ENCODE measurements around the gene TRIM43B.
"Not testable (repeated sequence)": the region's sequence is repeated elsewhere in the genome, so short reads cannot be mapped to it uniquely, and the experiment has no call there.

The TRIM43B gene

DNA sequence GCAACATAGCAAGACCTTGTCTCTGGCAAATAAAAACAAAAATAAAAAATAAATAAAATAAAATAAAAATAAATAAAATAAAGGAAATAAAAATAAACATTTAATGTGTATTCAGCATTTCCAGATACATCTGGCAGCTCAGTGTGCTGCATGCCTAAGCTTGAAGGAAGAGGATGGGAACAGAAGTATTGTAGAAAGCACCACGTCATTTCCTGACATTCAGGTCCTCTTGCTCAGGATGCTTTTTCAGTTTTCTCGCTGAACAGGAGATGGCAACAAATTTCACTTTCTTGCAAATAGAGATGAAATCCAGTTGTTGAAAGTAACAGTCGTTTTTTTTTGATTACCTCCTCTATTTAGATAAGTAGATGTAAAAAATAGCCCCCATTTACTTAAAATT is 21.3 kb downstream of the TRIM43B start:
- H3K9me3 Mint-ChIP-seq; H3K27me3 Mint-ChIP-seq (ENCODE audit: low read depth); H3K36me3 Mint-ChIP-seq (ENCODE audit: low read depth); H3K27ac Mint-ChIP-seq; H3K4me1 Mint-ChIP-seq (ENCODE audit: low read depth); H3K4me3 Mint-ChIP-seq: not testable (repeated sequence)

DNA sequence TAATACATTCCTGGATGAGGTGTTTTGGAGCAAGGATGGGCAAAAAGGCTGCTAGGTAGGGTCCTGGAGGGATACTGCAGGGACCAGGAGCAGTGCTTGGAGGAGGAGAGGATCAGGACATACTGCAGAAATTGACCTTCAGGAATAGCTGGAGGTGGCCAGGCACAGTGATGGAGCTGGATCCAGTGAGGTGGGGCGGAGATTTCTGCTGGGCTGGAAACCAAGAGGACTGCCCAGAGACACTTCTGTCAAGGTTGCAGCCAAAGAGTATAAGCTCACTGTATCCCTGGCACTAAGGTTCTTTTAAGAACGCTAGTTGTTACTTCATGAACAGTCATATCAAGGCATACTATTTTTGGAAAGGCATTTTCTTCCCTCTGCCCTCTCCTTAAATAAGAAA is 39.2 kb downstream of the TRIM43B start:
- not testable (repeated sequence) for H3K36me3 Mint-ChIP-seq (ENCODE audit: low read depth); H3K4me1 Mint-ChIP-seq (ENCODE audit: low read depth); H3K9me3 Mint-ChIP-seq; H3K27ac Mint-ChIP-seq; H3K27me3 Mint-ChIP-seq (ENCODE audit: low read depth); H3K4me3 Mint-ChIP-seq

DNA sequence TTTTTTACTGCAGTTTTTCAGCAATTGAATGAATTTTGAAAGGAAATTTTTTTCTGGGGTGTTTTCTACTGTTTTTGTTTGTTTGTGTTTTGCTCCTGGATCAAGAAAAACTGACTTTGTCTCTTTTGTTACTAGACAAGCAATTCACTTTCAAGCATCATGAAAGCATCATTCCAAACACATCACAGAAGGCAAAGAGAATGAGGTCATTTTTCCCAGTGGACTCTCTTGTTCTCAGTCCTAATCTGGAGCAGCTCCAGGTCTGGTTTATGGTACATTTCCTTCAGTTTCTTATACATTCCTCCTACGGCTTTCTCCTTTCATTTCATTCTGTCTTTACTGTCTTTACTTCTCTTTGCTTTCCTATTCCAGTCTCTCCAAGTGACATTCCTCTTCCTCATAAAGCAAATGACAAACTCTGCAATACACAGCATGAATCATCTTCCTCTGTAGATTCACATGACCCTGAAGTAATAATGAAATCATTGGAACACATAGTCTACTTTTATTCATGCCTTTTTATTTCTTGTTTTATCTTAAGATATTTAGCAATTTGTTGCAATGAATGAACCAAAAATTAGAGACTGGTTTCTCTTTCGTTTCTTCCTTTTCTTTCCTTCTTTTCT is 42.0 kb downstream of the TRIM43B start:
- not testable (repeated sequence) for H3K27me3 Mint-ChIP-seq (ENCODE audit: low read depth); H3K4me1 Mint-ChIP-seq (ENCODE audit: low read depth); H3K9me3 Mint-ChIP-seq; H3K36me3 Mint-ChIP-seq (ENCODE audit: low read depth); H3K4me3 Mint-ChIP-seq; H3K27ac Mint-ChIP-seq

GRCh38 chr2:95435872-95436209 is 48.7 kb downstream of the TRIM43B start:
- H3K27me3 Mint-ChIP-seq (ENCODE audit: low read depth); H3K9me3 Mint-ChIP-seq; H3K4me3 Mint-ChIP-seq; H3K36me3 Mint-ChIP-seq (ENCODE audit: low read depth); H3K27ac Mint-ChIP-seq; H3K4me1 Mint-ChIP-seq (ENCODE audit: low read depth): not testable (repeated sequence)

- H3K4me3 Mint-ChIP-seq; H3K9me3 Mint-ChIP-seq; H3K4me1 Mint-ChIP-seq (ENCODE audit: low read depth); H3K36me3 Mint-ChIP-seq (ENCODE audit: low read depth); H3K27ac Mint-ChIP-seq; H3K27me3 Mint-ChIP-seq (ENCODE audit: low read depth): not testable (repeated sequence)
These were observed 49.2 kb downstream of the TRIM43B start for GRCh38 chr2:95435162-95435871.

- not testable (repeated sequence) for H3K4me1 Mint-ChIP-seq (ENCODE audit: low read depth); H3K36me3 Mint-ChIP-seq (ENCODE audit: low read depth); H3K27ac Mint-ChIP-seq; H3K9me3 Mint-ChIP-seq; H3K27me3 Mint-ChIP-seq (ENCODE audit: low read depth); H3K4me3 Mint-ChIP-seq
These were observed 50.0 kb downstream of the TRIM43B start for GRCh38 chr2:95434507-95435076.

DNA sequence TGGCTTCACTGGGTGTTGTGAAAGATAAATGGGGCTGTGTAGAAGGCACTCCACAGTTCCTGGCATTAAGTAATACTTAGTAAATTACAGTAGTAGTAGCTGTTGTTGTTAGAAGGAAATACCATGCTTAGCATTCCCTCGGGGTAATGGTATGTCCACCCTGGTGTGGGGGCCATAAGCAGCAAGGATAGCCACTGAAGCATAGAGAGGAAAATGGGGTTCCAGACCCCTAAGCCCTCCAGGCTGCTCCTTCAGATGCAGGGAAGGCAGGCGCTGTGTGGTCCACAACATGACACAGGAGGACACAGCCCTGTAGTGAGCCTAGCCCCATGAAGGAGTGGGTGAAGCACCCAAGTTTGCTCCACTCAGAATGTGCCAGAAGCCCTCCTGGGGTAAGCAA is 50.6 kb downstream of the TRIM43B start:
- not testable (repeated sequence) for H3K4me1 Mint-ChIP-seq (ENCODE audit: low read depth); H3K36me3 Mint-ChIP-seq (ENCODE audit: low read depth); H3K9me3 Mint-ChIP-seq; H3K4me3 Mint-ChIP-seq; H3K27ac Mint-ChIP-seq; H3K27me3 Mint-ChIP-seq (ENCODE audit: low read depth)

DNA sequence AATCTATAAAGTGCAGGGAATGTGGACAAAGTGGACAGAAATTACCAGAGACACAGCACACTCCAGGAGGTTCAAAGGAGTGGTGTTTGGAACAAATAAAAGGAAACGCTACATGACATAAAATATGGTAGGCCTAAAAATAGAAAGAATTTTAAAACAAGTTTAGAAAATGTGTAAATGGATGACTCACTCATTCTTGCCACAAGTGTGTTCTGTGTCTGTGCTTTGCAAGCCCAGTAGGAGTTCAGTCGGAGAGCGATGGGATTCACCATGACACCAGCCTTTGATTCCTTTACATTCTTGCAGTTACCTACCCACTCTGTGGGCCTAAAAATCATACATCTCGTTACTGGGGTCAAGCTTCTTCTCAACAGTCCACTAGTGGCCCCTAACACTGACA is 51.2 kb downstream of the TRIM43B start:
- H3K4me1 Mint-ChIP-seq (ENCODE audit: low read depth); H3K9me3 Mint-ChIP-seq; H3K4me3 Mint-ChIP-seq; H3K27ac Mint-ChIP-seq; H3K27me3 Mint-ChIP-seq (ENCODE audit: low read depth); H3K36me3 Mint-ChIP-seq (ENCODE audit: low read depth): not testable (repeated sequence)

DNA sequence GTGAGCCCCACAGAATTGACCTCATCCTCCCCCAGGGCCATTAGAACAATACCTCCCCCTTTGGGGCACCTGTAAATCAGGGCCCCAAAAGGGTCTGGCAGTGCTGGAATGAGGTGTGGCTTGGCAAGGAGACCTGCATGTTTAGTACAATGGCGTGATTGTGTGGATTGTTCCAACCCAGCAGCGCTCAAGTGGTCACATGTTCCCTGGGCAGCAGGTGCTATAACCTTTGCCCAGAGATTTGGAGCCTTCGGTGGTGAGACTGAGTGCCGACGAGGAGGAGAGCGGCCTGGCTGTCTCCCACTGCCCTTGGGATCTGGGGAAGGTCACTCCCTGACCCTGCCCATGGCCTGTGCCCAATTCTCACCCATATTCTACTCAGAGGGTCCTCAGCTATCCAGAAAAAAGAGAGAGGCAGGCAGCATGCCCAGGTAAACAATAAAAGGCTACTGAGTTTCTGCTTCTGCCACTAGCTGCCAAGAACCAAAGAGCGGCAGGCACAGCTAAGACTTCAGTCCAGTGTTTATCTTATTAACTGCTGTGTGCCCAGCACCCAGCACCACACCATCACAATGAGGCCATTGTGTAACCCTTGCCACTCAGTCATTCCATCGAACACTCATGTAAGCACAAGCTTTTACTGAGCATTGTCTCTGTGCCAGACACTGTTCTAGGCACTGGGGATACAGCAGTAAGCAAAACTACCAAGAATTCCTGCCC is 54.6 kb downstream of the TRIM43B start:
- not testable (repeated sequence) for H3K36me3 Mint-ChIP-seq (ENCODE audit: low read depth); H3K4me1 Mint-ChIP-seq (ENCODE audit: low read depth); H3K9me3 Mint-ChIP-seq; H3K27ac Mint-ChIP-seq; H3K27me3 Mint-ChIP-seq (ENCODE audit: low read depth); H3K4me3 Mint-ChIP-seq

GRCh38 chr2:95427196-95427867 is 57.2 kb downstream of the TRIM43B start:
- H3K27me3 Mint-ChIP-seq (ENCODE audit: low read depth); H3K9me3 Mint-ChIP-seq; H3K27ac Mint-ChIP-seq; H3K4me1 Mint-ChIP-seq (ENCODE audit: low read depth); H3K4me3 Mint-ChIP-seq; H3K36me3 Mint-ChIP-seq (ENCODE audit: low read depth): not testable (repeated sequence)

Measured in T-helper 1 cell treated with Interleukin-12 subunit alpha and Interleukin-12 subunit beta and Interleukin-4 antibody, amounts not matched to agents 30 μg/mL and 1 μg/mL, for 36 hours (primary cell).